Dermis lymphatic vessel endothelial cell (primary cell): ENCODE data around the gene TGM5. TPM values are rescaled to one million over a fixed set of nuclear protein-coding genes. Genes with fewer than 3 reads are reported as not detected.

ENCODE experiments used
- total RNA-seq: library from RNA; depleted of rRNA; stranded (reverse); fragments of >200 nt; gene quantifications from 2 replicates; pipeline ENCODE4 v1.2.1, GENCODE V29; 2014

TGM5 gene
- not detected in 2 replicates for total RNA-seq

GRCh38 chr15:43266834-43267233, at the start of gene TGM5:
Gene TGM5, minus strand, starts transcription at chr15:43266928. Its CDS starts 79 bp downstream, at chr15:43266849.

GRCh38 chr15:43302205-43302817, 35.6 kb upstream of the TGM5 start, which contains the start of gene TGM7:
Gene TGM7, minus strand, starts transcription at chr15:43302255.

GRCh38 chr15:43220991-43221403, 45.7 kb downstream of the TGM5 start, which contains the start of gene EPB42:
Gene EPB42, minus strand, starts transcription at chr15:43221018. Its CDS starts 193 bp downstream, at chr15:43220825.

GRCh38 chr15:43185157-43186002, 81.3 kb downstream of the TGM5 start, which contains the start of gene CCNDBP1:
Gene CCNDBP1, plus strand, starts transcription at chr15:43185403. Its CDS starts 96 bp downstream, at chr15:43185499.

Other genes with a start within 250 kb of the TGM5 start
- gene UBR1, start 160.9 kb downstream of the TGM5 start, total RNA-seq, result 22.5 and 39.8 TPM in 2 replicates
- gene TMEM62, start 133.3 kb downstream of the TGM5 start, total RNA-seq, result 15.1 and 16.3 TPM in 2 replicates
- gene CCNDBP1, start 81.5 kb downstream of the TGM5 start, total RNA-seq, result 105 and 121 TPM in 2 replicates
- not detected in 2 replicates for gene EPB42, start 45.9 kb downstream of the TGM5 start, total RNA-seq
- gene TGM7, start 35.3 kb upstream of the TGM5 start, total RNA-seq, result not detected in 2 replicates
- 4.6 and 5.5 TPM in 2 replicates for gene LCMT2, start 63.6 kb upstream of the TGM5 start, total RNA-seq
- 19.7 and 20.2 TPM in 2 replicates for gene ZSCAN29, start 104.1 kb upstream of the TGM5 start, total RNA-seq
- 9.2 and 9.5 TPM in 2 replicates for gene TUBGCP4, start 104.2 kb upstream of the TGM5 start, total RNA-seq
- 48.9 and 64.7 TPM in 2 replicates for gene TP53BP1, start 226.2 kb upstream of the TGM5 start, total RNA-seq